Endothelial cell of umbilical vein (primary cell): ENCODE data around the gene CHSY3. TPM values are rescaled to one million over a fixed set of nuclear protein-coding genes. Genes with fewer than 3 reads are reported as not detected.

Source experiments
- BruUV-seq: library from RNA; stranded (reverse); fragments of 400-500 nt; replicated peaks from 2 replicates; lab custom pipeline; 2021; lab: Mats Ljungman, UMichigan
- CTCF ChIA-PET: fragments of 300-600, 350-600 bp; sonication (Branson Sonifier 250); formaldehyde crosslinking; loops from one replicate; lab custom pipeline; 2021; ENCODE audit warnings: antibody characterized with exemption, inconsistent platforms; lab: Charles Lee
- POLR2A ChIA-PET: fragments of 300-600, 350-600 bp; sonication (Branson Sonifier 250); formaldehyde crosslinking; loops from one replicate; lab custom pipeline; 2021; ENCODE audit warnings: antibody characterized with exemption, inconsistent platforms; lab: Charles Lee
- DNase-seq: peaks from one replicate; pipeline ENCODE4 v3.0.0-alpha.2; 2011; ENCODE audit warnings: low read depth, low spot score
- FAIRE-seq: peaks from 2 replicates; lab custom pipeline; 2011; peaks lifted over from hg19 to GRCh38; lab: Jason Lieb, UNC
- H2AFZ ChIP-seq: 2 replicates; pipeline ENCODE4 v1.6.0; 2012; ENCODE audit warnings: low read depth, low read length, control low read depth, inconsistent platforms
- H3K27ac ChIP-seq: 2 replicates; pipeline ENCODE4 v1.5.1; 2011; ENCODE audit warnings: low read depth, mild to moderate bottlenecking, control low read depth, low read length, moderate library complexity; ENCODE audit not compliant: insufficient read depth
- H3K27me3 ChIP-seq, 2 experiments: 2 replicates each; pipeline versions ENCODE4 v1.6.0 to v1.6.1; 2011; ENCODE audit warnings: low read length in 2 of 2, mixed read lengths in 1 of 2; ENCODE audit not compliant: control insufficient read depth in 2 of 2, insufficient read depth in 2 of 2
- H3K36me3 ChIP-seq, 2 experiments: 2 replicates in 1 of 2; 3 replicates in 1 of 2; pipeline ENCODE4 v1.5.1; 2011; ENCODE audit warnings: low read length in 2 of 2, mild to moderate bottlenecking in 1 of 2, moderate library complexity in 1 of 2; ENCODE audit not compliant: control insufficient read depth in 2 of 2, insufficient read depth in 2 of 2; ENCODE audit errors: extremely low read depth in 1 of 2
- H3K4me1 ChIP-seq: 3 replicates; pipeline ENCODE4 v1.5.1; 2011; ENCODE audit warnings: mild to moderate bottlenecking, low read length; ENCODE audit not compliant: control insufficient read depth, insufficient read depth; ENCODE audit errors: extremely low read depth
- H3K4me2 ChIP-seq: 2 replicates; pipeline ENCODE4 v1.6.1; 2011; ENCODE audit warnings: low read length, control low read depth, mixed read lengths; ENCODE audit not compliant: insufficient read depth
- H3K4me3 ChIP-seq, 3 experiments: fragments of 200-600 bp in 1 of 3; sonication (generic), shearing (Covaris generic) in 1 of 3; replicated peaks in 1 of 3; 2 replicates each; pipeline ENCODE4 v1.5.1; 2011 to 2016; ENCODE audit warnings: control low read depth in 3 of 3, low read length in 3 of 3, mild to moderate bottlenecking in 2 of 3, inconsistent platforms in 1 of 3, low read depth in 1 of 3, moderate library complexity in 1 of 3; ENCODE audit not compliant: insufficient read depth in 1 of 3
- H3K79me2 ChIP-seq: 2 replicates; pipeline ENCODE4 v1.6.0; 2012; ENCODE audit warnings: low read length, inconsistent platforms; ENCODE audit not compliant: control insufficient read depth, insufficient read depth
- H3K9ac ChIP-seq: replicated peaks from 2 replicates; pipeline ENCODE3; 2011; ENCODE audit warnings: low read length, control low read depth; ENCODE audit not compliant: insufficient read depth; ENCODE audit errors: extremely low read depth
- H3K9me1 ChIP-seq: replicated peaks from 3 replicates; pipeline ENCODE4 v1.6.0; 2011; ENCODE audit warnings: mild to moderate bottlenecking, low read length; ENCODE audit not compliant: control insufficient read depth, insufficient read depth; ENCODE audit errors: extremely low read depth
- H3K9me3 ChIP-seq: replicated peaks from 2 replicates; pipeline ENCODE4 v1.5.1; 2012; ENCODE audit warnings: low read length, inconsistent platforms; ENCODE audit not compliant: control insufficient read depth, insufficient read depth
- H4K20me1 ChIP-seq: replicated peaks from 2 replicates; pipeline ENCODE3; 2011; ENCODE audit warnings: mild to moderate bottlenecking, low read length; ENCODE audit not compliant: control insufficient read depth, insufficient read depth; ENCODE audit errors: extremely low read depth
- EZH2 ChIP-seq: IDR thresholded peaks from 2 replicates; pipeline ENCODE4 v1.6.1; 2012; ENCODE audit warnings: borderline replicate concordance, low read depth, mild to moderate bottlenecking, moderate library complexity, low read length, inconsistent platforms; ENCODE audit not compliant: severe bottlenecking
- FOS ChIP-seq: IDR thresholded peaks from 2 replicates; pipeline ENCODE4 v1.6.1; 2011; ENCODE audit warnings: mild to moderate bottlenecking, low read length, moderate library complexity, borderline replicate concordance; ENCODE audit not compliant: insufficient read depth
- GATA2 ChIP-seq: IDR thresholded peaks from 2 replicates; pipeline ENCODE4 v1.7.0; 2011; ENCODE audit warnings: low read depth, mild to moderate bottlenecking, moderate library complexity, mixed read lengths, low read length; ENCODE audit not compliant: insufficient read length, insufficient read depth
- JUN ChIP-seq: IDR thresholded peaks from 2 replicates; pipeline ENCODE4 v1.6.1; 2011; ENCODE audit warnings: borderline replicate concordance, low read depth; ENCODE audit not compliant: insufficient read length, insufficient read depth
- MYC ChIP-seq: IDR thresholded peaks from one replicate; pipeline ENCODE4 v1.6.1; 2011; ENCODE audit warnings: mild to moderate bottlenecking, low read depth, low read length
- POLR2A ChIP-seq: IDR thresholded peaks from 2 replicates; pipeline ENCODE4 v1.6.1; 2012; ENCODE audit warnings: low read depth, mild to moderate bottlenecking, control low read depth, low read length
- POLR2AphosphoS5 ChIP-seq: IDR thresholded peaks from 2 replicates; pipeline ENCODE4 v1.6.1; 2012; ENCODE audit warnings: low read depth, mild to moderate bottlenecking, control low read depth, low read length, moderate library complexity; ENCODE audit not compliant: insufficient read depth
- dilution Hi-C: fragments of 300-500 bp; cut with MboI; formaldehyde crosslinking; loops from one replicate; pipeline ENCODE4 v1.15.0; 2019; ENCODE audit warnings: low sequenced_read_pairs; ENCODE audit not compliant: extremely low pct_ligation_motif_present
- intact Hi-C: fragments of 100-400 bp; cut with micrococcal nuclease; formaldehyde crosslinking; loops from one replicate; pipeline ENCODE4 v1.10.0; 2022
- polyA plus RNA-seq, 4 experiments: library from polyadenylated mRNA; depleted of rRNA in 3 of 4; stranded (reverse) in 3 of 4; unstranded in 1 of 4; fragments of >200 nt; gene quantifications; 2 replicates each; pipeline versions ENCODE4 v1.2.1 to v1.2.3, GENCODE V29; 2011 to 2012; ENCODE audit warnings: missing spikeins in 1 of 4
- total RNA-seq: library from RNA; stranded (reverse); gene quantifications from 2 replicates; pipeline ENCODE4 v1.2.3, GENCODE V29; 2021
- TF ChIP-seq, protein P1 (sequence below): IDR thresholded peaks from 2 replicates; pipeline ENCODE4 v1.6.1; 2011; ENCODE audit not compliant: insufficient read depth, insufficient read length
- TF ChIP-seq, protein P2 (sequence below), 2 donors: IDR thresholded peaks; 1 replicate in 1 of 2; 2 replicates in 1 of 2; pipeline ENCODE4 v1.5.1; 2011; ENCODE audit warnings: low read length in 2 of 2, mild to moderate bottlenecking in 2 of 2, moderate library complexity in 2 of 2, control low read depth in 1 of 2, inconsistent platforms in 1 of 2, low read depth in 1 of 2; ENCODE audit not compliant: insufficient read depth in 1 of 2; ENCODE audit errors: extremely low read depth in 1 of 2

CHSY3 gene
- total and polyA plus RNA-seq, 2 donors (not counting 3 experiments of a cell fraction or from before 2014, with no cell fraction given), result 2.2 to 8.4 TPM

DNA sequence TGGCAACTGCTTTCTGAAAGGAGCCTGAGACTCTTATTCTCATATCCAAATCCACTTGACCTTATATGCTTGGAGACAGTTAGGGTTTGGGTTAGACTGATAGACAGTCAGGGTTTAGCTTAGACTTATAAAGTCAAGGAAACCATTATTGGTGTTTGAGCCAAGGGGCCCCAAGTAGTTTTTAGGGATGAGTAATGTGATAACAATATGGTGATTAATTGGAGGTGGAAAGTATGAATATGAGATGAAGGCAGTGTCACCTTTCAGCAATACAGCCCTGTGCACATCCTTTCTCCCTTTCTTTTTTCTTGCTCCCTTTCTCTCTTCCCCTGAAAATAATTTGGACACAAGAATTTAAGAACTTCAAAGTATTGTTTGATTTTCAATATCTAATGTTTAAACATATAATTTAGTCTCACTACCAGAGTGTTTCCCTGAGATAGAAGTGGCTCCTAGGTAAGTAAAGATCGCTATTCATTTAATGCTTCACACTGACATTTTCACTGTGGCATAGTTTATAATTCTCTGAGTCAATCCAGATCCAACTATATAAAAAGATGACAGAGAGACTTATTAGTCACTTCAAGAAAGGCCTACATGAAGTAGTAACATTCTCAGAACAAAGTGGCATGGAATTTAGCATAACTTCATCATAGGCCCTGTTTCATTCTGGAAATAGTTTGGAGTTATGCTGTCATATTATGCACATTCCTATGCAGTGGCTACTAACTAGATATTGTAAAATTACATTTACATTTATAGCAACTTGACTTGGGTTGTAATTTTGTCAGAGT is 200.8 kb downstream of the CHSY3 start:
- intact Hi-C loops, result loop anchor here (5.0 to 10.0 kb wide), 3 partner anchors 270 to 1312 kb away; no protein-coding TSS in a partner anchor
- no peak for DNase-seq

More for the DNA sequence above, 200.8 kb downstream of the CHSY3 start:
- H2AFZ ChIP-seq, result no peak overlapping the region
- CTCF ChIA-PET, result no interaction called here
- H3K9me3 ChIP-seq, result no peaks in the 10 kb centered on the region
- H3K36me3 ChIP-seq, result no peaks in the 10 kb centered on the region
- TF ChIP-seq, protein P1, sequence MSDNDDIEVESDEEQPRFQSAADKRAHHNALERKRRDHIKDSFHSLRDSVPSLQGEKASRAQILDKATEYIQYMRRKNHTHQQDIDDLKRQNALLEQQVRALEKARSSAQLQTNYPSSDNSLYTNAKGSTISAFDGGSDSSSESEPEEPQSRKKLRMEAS, result no peak
- TF ChIP-seq, protein P2, sequence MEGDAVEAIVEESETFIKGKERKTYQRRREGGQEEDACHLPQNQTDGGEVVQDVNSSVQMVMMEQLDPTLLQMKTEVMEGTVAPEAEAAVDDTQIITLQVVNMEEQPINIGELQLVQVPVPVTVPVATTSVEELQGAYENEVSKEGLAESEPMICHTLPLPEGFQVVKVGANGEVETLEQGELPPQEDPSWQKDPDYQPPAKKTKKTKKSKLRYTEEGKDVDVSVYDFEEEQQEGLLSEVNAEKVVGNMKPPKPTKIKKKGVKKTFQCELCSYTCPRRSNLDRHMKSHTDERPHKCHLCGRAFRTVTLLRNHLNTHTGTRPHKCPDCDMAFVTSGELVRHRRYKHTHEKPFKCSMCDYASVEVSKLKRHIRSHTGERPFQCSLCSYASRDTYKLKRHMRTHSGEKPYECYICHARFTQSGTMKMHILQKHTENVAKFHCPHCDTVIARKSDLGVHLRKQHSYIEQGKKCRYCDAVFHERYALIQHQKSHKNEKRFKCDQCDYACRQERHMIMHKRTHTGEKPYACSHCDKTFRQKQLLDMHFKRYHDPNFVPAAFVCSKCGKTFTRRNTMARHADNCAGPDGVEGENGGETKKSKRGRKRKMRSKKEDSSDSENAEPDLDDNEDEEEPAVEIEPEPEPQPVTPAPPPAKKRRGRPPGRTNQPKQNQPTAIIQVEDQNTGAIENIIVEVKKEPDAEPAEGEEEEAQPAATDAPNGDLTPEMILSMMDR (IDR thresholded peaks at IDR 0.05; ENCODE audit: extremely low read depth in 1 of 2, insufficient read depth in 1 of 2, low read depth in 1 of 2, low read length in 2 of 2), result no peak
- TF ChIP-seq EZH2, result no peak
- no peak for TF ChIP-seq FOS
- TF ChIP-seq GATA2, result no peak
- TF ChIP-seq JUN, result no peak
- TF ChIP-seq POLR2AphosphoS5, result no peak
- TF ChIP-seq MYC, result no peak
- no peak for TF ChIP-seq POLR2A
- POLR2A ChIA-PET, result no interaction called here
- no peaks in the 10 kb centered on the region for H3K27me3 ChIP-seq
- no TSS peak for BruUV-seq
- H4K20me1 ChIP-seq, result no peaks in the 10 kb centered on the region
- no peak overlapping the region for H3K27ac ChIP-seq
- no peak overlapping the region for H3K4me2 ChIP-seq
- no peak for FAIRE-seq
- no peaks in the 10 kb centered on the region for H3K79me2 ChIP-seq
- dilution Hi-C loops, result no loop called here
- H3K4me1 ChIP-seq, result no peaks in the 10 kb centered on the region
- H3K9me1 ChIP-seq, result no peaks in the 10 kb centered on the region
- no peak overlapping the region for H3K9ac ChIP-seq
- no peak overlapping the region for H3K4me3 ChIP-seq
